Stimulated activated CD4-positive, alpha-beta T cell treated with anti-CD3 and anti-CD28 coated beads, Interleukin-1b, Interleukin-23, amount 100 ng/mL, for 24 hours (primary cell): ENCODE results near the gene FAM53B.

Source experiments
- DNase-seq, 4 experiments: peaks; one replicate each; pipeline ENCODE4 v3.0.0-alpha.2; 2020; ENCODE audit warnings: low read depth in 4 of 4, low spot score in 1 of 4

FAM53B gene

DNA sequence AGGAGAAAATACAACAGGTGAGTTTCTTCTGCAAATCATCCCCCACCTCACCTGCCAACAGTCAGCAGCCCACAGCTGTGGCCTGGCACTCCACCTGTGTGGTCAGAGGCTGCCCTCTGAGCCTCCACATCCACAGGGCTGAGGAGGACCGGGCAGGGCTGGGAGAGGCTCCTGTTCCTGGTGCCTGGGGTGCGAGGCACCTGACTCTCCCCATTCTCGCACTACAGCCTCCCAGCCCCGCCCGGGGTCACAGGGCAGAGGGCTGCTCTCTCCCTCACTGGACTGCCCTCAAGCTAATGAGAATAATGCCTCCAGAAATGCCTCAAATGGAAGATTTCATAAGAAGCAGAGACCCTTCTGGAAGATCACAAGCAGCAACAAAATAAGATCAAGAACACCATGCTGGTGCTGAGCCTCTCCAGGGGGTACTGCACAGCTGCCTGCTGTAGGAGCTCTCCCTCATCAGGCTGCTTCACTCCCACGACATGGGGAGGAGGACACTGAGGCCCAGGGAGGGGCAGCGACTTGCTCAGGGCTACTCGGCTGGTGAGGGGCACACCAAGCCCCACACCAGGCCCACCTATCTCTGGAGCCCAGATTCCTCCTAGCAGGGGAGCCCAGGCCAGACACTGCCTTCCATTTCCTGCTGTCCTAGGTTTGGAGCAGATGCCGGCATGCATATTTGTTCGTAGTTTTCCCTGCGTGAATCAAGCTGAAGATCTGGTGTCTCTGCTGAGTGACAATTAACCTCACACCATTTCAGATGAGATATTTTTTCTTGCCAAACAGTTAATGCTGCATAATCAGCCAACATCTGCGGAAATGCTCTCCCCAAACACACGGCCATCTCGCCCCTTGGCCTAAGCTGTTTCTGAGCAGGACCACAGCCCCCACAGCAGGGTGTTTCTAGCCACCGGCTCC is 76.5 kb downstream of the FAM53B start:
- DNase-seq: no peak

DNA sequence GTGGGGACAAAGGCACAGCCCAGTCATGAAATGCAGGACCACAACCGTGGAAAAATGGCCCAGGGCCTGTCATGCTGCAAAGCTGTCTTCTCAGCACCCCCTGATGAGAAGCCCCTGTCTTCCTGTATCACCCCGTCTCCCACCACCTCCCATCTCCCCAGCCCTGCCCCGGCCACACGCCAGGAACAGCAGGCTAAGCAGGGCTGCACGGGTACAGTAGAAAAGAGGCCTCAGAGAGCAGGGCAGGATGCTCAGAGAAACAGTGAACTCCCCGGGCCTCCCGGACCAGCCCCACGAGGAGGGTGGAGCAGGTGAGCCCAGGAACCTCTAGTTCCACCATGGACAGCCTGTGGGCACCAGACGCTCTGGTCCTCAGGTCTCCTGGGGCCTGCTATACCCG is 77.7 kb downstream of the FAM53B start:
- no peak for DNase-seq

GRCh38 chr10:124665980-124666379 is 78.2 kb downstream of the FAM53B start:
- no peak for DNase-seq

GRCh38 chr10:124665558-124665957 is 78.6 kb downstream of the FAM53B start:
- no peak for DNase-seq

DNA sequence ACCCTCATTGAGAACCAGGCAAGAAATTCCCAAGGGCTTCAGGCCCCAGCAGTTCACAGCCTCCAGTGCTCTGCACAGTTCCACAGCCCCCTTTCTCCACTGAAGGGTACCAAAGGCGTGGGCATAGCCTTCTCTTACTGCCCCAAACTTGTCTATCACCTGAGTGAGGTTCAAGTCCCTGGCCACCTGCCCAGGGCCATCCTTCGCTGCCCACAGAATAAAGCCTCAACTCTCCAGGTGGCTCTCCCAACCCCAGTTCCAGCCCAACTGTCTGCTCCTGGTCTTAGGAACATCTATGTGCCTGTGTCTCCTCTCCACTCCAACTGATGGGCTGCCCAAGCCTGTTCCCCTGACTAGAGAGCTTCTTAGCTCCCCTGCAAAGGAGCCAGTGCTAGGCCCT is 79.1 kb downstream of the FAM53B start:
- DNase-seq: no peak

GRCh38 chr10:124663766-124664360 is 80.3 kb downstream of the FAM53B start:
- no peak for DNase-seq

DNA sequence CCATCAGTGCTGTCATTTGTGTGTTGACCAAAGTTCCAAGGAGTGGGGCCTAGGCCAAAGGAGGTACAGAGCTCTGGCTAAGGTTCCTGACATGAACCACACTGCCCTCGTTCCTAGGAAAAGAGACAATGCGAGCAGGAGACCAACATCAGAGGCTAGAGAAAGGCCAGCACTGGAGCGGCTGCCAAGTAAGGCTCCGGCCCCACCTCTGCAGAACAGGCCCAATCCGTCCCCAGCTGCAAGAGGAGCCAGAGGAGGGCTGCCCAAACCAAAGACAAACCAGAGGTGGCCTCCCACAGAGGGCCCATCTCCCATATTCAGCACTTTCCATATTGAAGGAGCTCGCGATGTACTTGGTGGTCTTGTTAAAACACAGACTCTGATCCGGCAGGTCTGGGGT is 81.0 kb downstream of the FAM53B start:
- DNase-seq: no peak

GRCh38 chr10:124661660-124662180 is 82.5 kb downstream of the FAM53B start:
- no peak for DNase-seq

- no peak for DNase-seq
Measured at GRCh38 chr10:124660404-124661125, 83.6 kb downstream of the FAM53B start.

DNA sequence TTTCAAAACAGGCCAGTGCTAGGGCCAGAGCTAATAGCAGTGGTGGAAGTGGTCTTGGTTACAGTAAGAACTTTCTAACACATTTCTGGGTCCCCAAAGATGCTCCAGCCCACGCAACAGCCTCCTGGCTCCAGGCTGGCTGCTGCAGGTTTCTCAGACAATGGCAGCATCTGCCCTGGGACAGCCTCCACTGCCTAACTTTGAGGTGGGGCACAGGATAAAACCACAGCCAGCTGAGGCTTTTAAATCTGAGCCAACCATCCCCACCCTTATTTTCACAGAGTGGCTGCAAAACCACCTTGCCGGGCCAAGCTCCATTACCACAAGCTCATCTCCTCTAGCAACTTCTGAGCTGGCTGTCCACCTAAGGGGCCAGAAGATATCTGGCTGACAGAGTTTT is 84.8 kb downstream of the FAM53B start:
- DNase-seq: no peak

DNA sequence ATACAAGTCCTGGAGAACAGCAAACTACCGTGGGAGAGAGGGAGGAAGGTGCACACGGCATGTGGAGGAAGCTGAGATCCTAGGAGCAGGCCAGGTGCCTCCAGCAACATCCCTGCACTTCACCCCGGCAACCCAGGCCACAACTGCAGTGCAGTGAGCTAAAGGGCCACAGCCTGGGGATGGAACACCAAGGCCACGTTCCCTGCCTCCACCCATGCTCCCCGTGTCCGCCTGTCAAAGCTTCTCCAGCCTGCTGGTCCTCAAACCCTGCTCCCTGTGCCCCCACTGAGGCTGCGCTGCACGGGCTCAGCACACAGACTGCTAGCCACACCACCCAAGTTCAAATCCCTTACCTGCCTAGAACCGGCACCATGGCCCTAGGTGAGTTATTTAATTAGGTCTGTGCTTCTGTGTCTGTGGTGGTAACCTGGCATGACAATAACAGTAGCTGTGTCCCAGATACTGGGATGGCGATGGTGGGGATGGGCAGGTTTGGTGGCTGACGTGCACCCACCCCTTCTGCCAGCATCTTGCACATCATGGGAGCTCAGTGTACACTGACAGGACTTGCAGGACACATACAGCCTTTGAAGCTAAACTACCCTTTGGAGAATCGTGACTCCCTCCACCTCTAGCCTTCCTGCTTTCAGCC is 85.5 kb downstream of the FAM53B start:
- no peak for DNase-seq

DNA sequence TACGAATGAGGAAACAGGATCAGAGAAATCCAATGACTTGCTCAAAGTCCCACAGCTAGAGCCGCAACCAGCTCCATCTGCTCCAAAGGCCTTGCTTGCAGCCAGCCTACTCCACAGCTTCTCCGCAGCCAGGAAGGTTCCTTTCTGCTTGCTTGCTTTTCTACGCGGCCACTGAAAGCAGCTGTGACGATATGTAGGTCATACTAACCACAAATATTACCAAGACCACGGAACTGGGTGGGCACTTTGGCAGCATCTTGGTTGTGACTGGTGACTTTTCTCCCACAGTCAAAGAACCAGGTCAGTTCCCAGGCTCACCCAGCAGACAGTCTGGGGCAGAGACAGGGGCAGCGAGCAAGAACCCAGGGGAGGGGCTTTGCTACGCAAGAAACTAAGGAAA is 86.4 kb downstream of the FAM53B start:
- DNase-seq: no peak

DNA sequence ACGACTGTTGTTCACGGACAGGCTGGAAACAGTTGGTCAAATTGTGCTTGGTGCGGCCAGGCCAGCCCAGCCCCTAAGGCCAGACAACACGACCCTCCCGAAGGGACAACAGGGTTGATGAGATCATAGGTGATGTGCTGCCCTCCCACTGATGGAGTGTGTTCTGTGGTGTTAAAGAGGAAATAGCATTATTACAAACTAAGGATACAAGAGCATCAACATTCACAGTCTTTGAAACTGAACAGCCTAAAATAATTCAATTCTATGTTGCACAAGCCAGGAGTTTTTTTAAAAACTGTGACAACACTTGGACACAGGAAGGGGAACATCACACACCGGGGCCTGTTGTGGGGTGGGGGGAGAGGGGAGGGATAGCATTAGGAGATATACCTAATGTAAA is 87.6 kb downstream of the FAM53B start:
- no peak for DNase-seq

GRCh38 chr10:124656113-124656490 is 88.1 kb downstream of the FAM53B start:
- no peak for DNase-seq

- DNase-seq: no peak
Measured at GRCh38 chr10:124655191-124656112, 88.7 kb downstream of the FAM53B start.

DNA sequence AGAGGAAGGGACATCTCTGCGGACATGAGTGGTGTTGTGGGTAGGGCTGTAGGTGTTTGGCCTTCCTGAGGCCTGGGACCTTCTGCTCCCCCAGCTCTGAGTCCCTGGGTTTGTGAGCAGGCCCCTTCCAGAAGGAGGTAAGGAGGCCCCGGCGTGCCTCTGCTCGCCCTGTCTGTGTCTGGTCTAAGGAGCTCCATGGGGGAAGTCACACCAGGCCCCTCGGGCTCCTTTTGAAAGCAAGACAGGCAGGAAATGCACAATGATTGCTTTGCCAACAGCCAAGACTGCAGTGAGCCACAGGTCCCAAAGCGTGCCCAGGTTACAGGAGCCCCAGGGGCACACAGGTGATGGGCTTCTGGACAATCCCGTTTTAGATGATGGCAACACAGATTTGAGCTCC is 89.5 kb downstream of the FAM53B start:
- DNase-seq: no peak

DNA sequence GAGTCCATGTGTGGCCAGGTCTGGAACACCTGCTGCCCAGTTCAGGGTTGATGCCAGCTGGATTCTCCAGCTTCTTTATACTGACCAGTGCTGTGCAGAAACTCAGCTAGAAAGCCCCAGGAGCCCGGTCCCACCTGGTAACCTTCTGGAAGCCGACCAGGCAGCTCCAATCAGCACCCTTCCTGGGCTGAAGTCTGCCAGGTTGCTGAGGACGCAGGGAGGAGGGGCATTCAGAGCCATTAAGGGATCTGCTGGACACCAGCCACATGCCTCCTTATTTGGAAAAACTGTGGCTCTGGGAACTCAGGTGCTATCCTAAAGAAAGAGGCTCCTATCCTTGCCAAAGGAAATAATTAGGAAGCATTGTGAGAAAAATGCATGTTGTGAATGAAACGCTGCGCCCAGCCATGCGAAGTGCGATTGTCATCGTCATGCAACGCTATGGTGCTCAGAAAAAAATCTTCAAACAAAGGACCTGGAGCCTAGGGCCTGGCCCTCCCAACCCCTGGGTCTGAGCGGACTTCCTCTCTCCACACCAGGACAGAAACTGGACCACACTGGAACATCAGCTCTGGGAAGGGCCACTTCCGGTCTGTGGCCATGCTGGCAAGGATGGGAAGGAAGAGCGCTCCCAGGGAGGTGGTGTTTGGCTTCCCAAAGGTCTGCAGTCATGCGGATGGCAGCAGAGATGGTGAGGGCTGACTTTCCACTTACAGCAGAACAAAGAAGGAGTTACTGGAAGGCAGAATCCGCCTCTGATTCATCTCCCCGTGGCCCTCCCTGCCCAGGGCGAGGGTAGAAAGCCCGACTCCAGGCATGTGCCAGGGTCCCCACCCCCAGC is 90.1 kb downstream of the FAM53B start:
- DNase-seq: no peak

DNA sequence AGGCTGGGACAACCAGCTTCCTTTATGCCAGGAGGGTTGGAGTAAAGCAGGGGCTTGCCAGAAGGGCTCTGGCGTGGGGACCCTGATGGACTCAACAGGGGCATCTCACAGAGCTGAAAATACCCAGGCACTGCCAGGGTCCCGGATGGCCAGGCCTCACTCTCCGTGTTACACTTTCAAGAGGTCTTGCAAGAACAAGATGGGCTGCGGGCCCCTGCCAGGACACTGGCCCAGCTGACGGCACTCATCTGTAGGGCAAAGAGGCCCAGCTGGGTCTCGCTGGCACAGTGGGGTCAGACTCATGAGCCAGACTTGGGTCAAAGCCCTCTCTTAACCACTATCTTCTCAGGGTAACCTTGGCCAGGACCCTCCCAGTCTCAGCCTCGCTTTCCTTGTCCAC is 90.9 kb downstream of the FAM53B start:
- DNase-seq: no peak

- DNase-seq: no peak
Measured at GRCh38 chr10:124652701-124653100, 91.5 kb downstream of the FAM53B start.
